Astrocyte of the hippocampus (primary cell): Measurements from ENCODE around the gene ICOS.

Experiments used
- DNase-seq: peaks from one replicate; pipeline ENCODE4 v3.0.0; 2011; ENCODE audit warnings: low read depth, low spot score

Gene ICOS

GRCh38 chr2:204010628-204011560 lies 74.3 kb downstream of the ICOS start:
- DNase-seq, result peak; percentile 45
